Thoracic aorta (tissue), 2 donors: Measurements from ENCODE around the gene POLR3G. TPM values are rescaled to one million over a fixed set of nuclear protein-coding genes. Genes with fewer than 3 reads are reported as not detected.
A peak's percentile ranks its signal among the peaks of the same experiment; 100 is the strongest.

Experiments used
- ATAC-seq: fragments of 150-250 bp; one replicate; pipeline ENCODE4 v1.8.0; 2017; ENCODE audit warnings: low read depth; ENCODE audit not compliant: insufficient number of reproducible peaks, low FRiP score
- DNase-seq: peaks from one replicate; pipeline ENCODE4 v3.0.0-alpha.2; 2020; ENCODE audit warnings: low spot score
- H3K27ac ChIP-seq, 2 donors: fragments of 200-600 bp; sonication (generic); 1 replicate in 1 of 2; 2 replicates in 1 of 2; pipeline ENCODE4 v1.5.1; 2016; ENCODE audit warnings: mild to moderate bottlenecking in 2 of 2, moderate library complexity in 2 of 2
- H3K27me3 ChIP-seq: fragments of 200-600 bp; sonication (generic); replicated peaks from 2 replicates; pipeline ENCODE4 v1.6.0; 2016; ENCODE audit warnings: mild to moderate bottlenecking; ENCODE audit not compliant: insufficient read depth
- H3K36me3 ChIP-seq: fragments of 200-600 bp; sonication (generic); one replicate; pipeline ENCODE4 v1.5.1; 2016
- H3K4me1 ChIP-seq, 2 donors: fragments of 200-600 bp; sonication (generic); 1 replicate in 1 of 2; 2 replicates in 1 of 2; pipeline versions ENCODE4 v1.5.1 to v1.6.0; 2016; ENCODE audit warnings: low read depth in 2 of 2, mild to moderate bottlenecking in 1 of 2; ENCODE audit not compliant: control insufficient read depth in 1 of 2
- H3K4me3 ChIP-seq: fragments of 200-600 bp; sonication (generic); 2 replicates; pipeline ENCODE4 v1.5.1; 2016; ENCODE audit warnings: mild to moderate bottlenecking
- H3K9me3 ChIP-seq: fragments of 200-600 bp; sonication (generic); 2 replicates; pipeline ENCODE4 v1.5.1; 2016
- total RNA-seq, 2 donors: library from RNA; depleted of rRNA; stranded (reverse); fragments of >200 nt; gene quantifications; one replicate each; pipeline versions ENCODE4 v1.1.0 to v1.2.3, GENCODE V29; 2016
- TF ChIP-seq, protein P1 (sequence below): fragments of 200-600 bp; sonication (generic); IDR thresholded peaks from one replicate; pipeline ENCODE4 v1.5.1; 2019; ENCODE audit warnings: antibody characterized with exemption

Gene POLR3G
- total RNA-seq, 2 donors from 2014 or later = 0.42 TPM; not detected in 1

DNA sequence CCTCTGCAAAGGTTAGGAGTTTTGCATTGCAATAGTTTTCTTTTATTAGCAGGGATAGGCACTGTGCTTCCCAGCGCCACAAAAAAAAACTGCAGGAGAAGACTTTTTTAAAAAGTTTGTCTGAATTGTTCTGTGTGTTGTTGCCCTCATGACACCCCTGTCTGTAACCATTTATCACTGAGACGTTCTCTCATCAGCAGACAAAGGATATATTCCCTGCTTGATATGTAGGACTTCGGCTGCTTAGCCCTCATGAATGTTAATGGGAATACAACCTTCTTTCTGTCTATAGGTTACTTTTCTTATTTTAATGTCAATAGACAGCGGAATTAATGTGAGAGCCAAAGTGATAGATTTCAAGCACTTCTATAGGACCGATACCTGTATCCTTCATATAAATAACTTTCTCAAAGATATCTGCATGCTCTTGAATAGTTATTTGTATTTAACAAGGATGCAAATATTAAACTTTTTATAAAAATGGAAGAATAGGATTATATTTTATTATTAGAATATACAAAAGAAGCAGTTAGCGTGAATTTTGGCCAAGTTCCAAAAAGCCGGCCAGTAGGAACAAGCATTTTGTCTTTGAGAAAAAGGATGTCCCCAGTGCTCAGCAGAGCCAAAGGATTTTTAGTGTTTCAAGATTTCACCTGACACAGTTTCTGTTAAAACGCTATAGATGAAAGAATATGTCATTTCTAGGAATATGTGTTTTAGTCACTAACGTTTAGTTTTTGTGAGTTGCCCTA is 56.2 kb downstream of the POLR3G start:
- H3K9me3 ChIP-seq = no peaks in the 10 kb centered on the region
- no peak overlapping the region for H3K27ac ChIP-seq

DNA sequence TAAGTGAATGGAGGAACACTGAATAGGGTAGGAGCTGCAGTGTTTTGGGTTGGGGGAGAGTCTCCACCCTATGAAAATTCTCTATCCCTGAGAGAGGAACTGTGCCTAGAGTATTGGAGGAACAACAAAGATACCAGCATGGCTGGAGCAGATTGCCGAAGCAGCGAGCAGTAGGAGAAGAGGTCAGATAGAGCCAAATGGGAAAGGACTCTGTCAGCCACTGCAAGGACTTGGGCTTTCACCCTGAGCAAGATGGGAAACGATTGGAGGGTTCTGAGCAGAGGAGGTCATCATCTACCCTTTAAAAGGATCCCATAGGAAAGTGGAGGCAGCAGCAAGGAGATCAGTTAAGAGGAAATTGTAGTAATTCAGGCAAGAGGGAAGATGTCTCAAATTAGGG is 59.1 kb downstream of the POLR3G start:
- DNase-seq (no peak), ATAC-seq (no peak)
- no peak overlapping the region for H3K4me3 ChIP-seq
- TF ChIP-seq, protein P1, sequence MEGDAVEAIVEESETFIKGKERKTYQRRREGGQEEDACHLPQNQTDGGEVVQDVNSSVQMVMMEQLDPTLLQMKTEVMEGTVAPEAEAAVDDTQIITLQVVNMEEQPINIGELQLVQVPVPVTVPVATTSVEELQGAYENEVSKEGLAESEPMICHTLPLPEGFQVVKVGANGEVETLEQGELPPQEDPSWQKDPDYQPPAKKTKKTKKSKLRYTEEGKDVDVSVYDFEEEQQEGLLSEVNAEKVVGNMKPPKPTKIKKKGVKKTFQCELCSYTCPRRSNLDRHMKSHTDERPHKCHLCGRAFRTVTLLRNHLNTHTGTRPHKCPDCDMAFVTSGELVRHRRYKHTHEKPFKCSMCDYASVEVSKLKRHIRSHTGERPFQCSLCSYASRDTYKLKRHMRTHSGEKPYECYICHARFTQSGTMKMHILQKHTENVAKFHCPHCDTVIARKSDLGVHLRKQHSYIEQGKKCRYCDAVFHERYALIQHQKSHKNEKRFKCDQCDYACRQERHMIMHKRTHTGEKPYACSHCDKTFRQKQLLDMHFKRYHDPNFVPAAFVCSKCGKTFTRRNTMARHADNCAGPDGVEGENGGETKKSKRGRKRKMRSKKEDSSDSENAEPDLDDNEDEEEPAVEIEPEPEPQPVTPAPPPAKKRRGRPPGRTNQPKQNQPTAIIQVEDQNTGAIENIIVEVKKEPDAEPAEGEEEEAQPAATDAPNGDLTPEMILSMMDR = no peak
- H3K36me3 ChIP-seq = no peaks in the 10 kb centered on the region
- no peaks in the 10 kb centered on the region for H3K9me3 ChIP-seq
- H3K27ac ChIP-seq = no peak overlapping the region
- no peaks in the 10 kb centered on the region for H3K27me3 ChIP-seq
- H3K4me1 ChIP-seq = peaks cover 4 to 7% of the 10 kb centered on the region in 2 donors

More for the DNA sequence above, 56.2 kb downstream of the POLR3G start:
- TF ChIP-seq, protein P1 = no peak
- DNase-seq = no peak
- peak overlapping the region; percentile 85 for H3K4me3 ChIP-seq
- ATAC-seq = no peak
- peaks cover 17 to 26% of the 10 kb centered on the region in 2 donors for H3K4me1 ChIP-seq
- H3K27me3 ChIP-seq = no peaks in the 10 kb centered on the region
- no peaks in the 10 kb centered on the region for H3K36me3 ChIP-seq

DNA sequence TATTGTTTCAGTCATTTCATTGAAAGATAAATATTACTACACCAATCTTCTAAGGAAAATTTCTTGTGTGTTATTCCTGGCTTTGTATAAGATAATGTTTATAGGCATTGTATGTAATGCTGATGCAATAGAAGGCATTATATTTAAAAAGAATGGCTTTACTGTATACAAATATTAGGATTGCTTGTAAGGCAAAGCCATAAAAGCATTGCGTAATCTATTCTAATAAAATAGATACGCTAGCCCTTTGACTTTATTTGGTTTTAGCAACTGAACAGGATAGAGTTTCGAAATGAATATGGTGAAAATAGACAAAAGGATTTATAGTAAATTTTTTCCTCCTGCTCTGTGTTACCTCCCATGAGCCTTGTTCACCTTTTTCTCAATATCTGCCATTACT is 60.3 kb downstream of the POLR3G start:
- DNase-seq (no peak), ATAC-seq (no peak)
- TF ChIP-seq, protein P1 = no peak
- no peaks in the 10 kb centered on the region for H3K27me3 ChIP-seq
- no peaks in the 10 kb centered on the region for H3K36me3 ChIP-seq
- H3K4me1 ChIP-seq = peaks cover 4 to 7% of the 10 kb centered on the region in 2 donors
- H3K27ac ChIP-seq = no peak overlapping the region
- H3K9me3 ChIP-seq = no peaks in the 10 kb centered on the region
- H3K4me3 ChIP-seq = no peak overlapping the region

DNA sequence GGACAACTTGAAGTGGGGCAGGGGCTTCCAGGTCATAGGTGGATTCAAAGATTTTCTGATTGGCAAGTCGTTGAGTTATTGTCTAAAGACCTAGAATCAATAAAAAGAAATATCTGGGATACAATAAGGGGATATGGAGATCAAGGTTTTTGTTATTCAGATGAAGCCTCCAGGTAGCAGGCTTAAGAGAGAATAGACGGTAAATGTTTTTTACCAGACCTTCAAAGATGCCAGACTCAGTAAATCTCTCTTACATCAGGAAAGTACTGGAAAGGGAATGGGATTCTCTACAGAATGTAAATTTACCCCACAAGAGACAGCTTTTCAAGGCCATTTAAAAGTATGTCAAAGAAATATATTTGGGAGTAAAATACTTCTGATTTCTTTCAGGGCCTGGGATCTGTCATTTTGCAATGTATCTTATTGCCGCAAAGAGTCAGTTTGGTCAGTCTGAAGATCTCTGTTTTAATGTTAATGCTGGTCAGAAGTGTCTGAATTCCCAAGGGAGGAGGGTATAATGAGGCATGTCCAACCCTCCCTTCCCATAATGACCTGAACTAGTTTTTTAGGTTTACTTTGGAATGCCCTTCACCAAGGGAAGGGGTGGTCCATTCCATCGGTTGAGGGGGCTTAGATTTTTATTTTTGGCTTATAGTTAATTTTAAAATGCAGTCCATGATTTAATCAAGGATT is 68.3 kb downstream of the POLR3G start:
- TF ChIP-seq, protein P1 = no peak

DNA sequence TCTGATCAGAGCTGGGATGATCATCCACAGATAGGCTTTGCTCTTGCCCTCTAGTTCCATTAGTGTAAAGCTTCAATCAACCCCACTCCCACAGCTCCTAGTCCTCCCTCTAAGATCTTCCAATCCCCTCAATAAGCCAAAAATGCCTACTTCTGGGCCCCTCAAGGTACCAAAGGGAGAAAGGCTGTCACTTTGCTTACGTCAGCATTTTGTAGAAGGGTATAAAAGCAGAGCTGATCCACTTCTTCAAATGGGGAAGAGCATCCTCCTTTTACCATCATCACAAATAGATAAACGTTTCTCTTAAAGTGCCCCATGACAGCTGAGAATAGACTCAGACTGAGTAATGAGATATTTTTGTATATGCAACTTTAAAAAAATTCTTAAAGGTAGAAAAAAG is 70.8 kb downstream of the POLR3G start:
- Histone ChIP-seq H3K27ac (no peak overlapping the region), H3K9me3 (no peaks in the 10 kb centered on the region), H3K4me1 (no peaks in the 10 kb centered on the region), H3K27me3 (no peaks in the 10 kb centered on the region), H3K4me3 (no peak overlapping the region), H3K36me3 (no peaks in the 10 kb centered on the region)
- TF ChIP-seq, protein P1 = no peak
- DNase-seq = no peak
- no peak for ATAC-seq

More for the DNA sequence above, 68.3 kb downstream of the POLR3G start:
- Histone ChIP-seq H3K4me1 (no peaks in the 10 kb centered on the region), H3K9me3 (no peaks in the 10 kb centered on the region), H3K27ac (no peak overlapping the region), H3K27me3 (no peaks in the 10 kb centered on the region), H3K4me3 (no peak overlapping the region), H3K36me3 (no peaks in the 10 kb centered on the region)
- DNase-seq (no peak), ATAC-seq (no peak)
